GM12891 (cell line): ENCODE measurements around the gene CSPG4.
"Not testable (repeated sequence)": the region's sequence is repeated elsewhere in the genome, so short reads cannot be mapped to it uniquely, and the experiment has no call there.

Experiments used
- PAX5 ChIP-seq: IDR thresholded peaks from 2 replicates; pipeline ENCODE4 v1.6.1; 2011; ENCODE audit warnings: low read length, moderate library complexity, mild to moderate bottlenecking; ENCODE audit not compliant: insufficient read depth, severe bottlenecking
- POLR2A ChIP-seq: IDR thresholded peaks from 2 replicates; pipeline ENCODE4 v1.6.1; 2011; ENCODE audit warnings: low read depth, low read length, control low read depth
- POLR2AphosphoS5 ChIP-seq: IDR thresholded peaks from 2 replicates; pipeline ENCODE4 v1.6.1; 2011; ENCODE audit warnings: low read depth, low read length, control low read depth
- POU2F2 ChIP-seq: IDR thresholded peaks from 2 replicates; pipeline ENCODE4 v1.6.1; 2011; ENCODE audit warnings: low read depth, mild to moderate bottlenecking, control low read depth, low read length, moderate library complexity
- SPI1 ChIP-seq: IDR thresholded peaks from 2 replicates; pipeline ENCODE4 v1.6.1; 2011; ENCODE audit warnings: low read depth, low read length, control low read depth
- TAF1 ChIP-seq: IDR thresholded peaks from 2 replicates; pipeline ENCODE4 v1.6.1; 2011; ENCODE audit warnings: low read depth, low read length, control low read depth

GRCh38 chr15:75754871-75755270 lies 42.2 kb upstream of the CSPG4 start:
- TF ChIP-seq POLR2AphosphoS5, POLR2A, SPI1, TAF1, POU2F2, PAX5: not testable (repeated sequence)
